HG03521 (cell line): Measurements from ENCODE around the gene SYNE2.

ENCODE experiments used
- ATAC-seq: cut with Tn5 transposase; IDR thresholded peaks from one replicate; pipeline ENCODE4 v1.9.1; 2021; ENCODE audit warnings: mild to moderate bottlenecking, moderate library complexity; ENCODE audit not compliant: unreplicated experiment

The SYNE2 gene

DNA sequence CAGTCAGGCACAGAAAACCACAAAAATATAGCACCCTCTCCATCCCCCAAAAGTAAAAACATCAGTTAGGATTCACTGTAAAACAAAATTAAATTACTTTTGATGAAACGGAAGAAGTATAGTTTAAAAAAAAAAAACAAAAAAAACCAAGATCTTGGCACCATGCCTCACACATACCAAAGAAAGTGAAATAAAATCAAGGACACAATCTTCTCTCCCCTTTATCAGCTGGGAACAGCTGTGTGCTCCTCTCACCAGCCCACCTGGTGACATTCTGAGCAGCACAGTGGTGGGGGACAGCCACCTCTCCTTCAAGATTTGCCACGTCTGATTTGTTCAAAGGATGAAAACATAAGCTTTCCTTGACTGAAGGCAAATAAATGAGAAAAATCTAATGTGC, 385.8 kb downstream of the SYNE2 start:
- ATAC-seq = no peak

DNA sequence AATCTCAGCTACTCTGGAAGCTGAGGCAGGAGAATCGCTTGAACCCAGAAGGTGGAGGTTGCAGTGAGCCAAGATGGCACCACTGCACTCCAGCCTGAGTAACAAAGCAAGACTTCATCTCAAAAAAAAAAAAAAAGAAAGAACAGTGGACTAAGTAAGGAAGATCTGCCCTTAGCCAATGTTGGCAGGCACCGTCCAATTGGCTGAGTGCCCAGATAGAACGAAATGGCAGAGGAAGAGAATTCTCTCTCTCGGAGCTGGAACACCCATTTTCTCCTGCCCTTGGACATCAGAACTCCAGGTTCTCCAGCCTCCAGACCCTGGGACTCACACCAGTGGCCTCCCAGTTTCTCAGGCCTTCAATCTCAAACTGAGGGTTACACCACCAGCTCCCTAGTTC, 391.5 kb downstream of the SYNE2 start:
- ATAC-seq = no peak

DNA sequence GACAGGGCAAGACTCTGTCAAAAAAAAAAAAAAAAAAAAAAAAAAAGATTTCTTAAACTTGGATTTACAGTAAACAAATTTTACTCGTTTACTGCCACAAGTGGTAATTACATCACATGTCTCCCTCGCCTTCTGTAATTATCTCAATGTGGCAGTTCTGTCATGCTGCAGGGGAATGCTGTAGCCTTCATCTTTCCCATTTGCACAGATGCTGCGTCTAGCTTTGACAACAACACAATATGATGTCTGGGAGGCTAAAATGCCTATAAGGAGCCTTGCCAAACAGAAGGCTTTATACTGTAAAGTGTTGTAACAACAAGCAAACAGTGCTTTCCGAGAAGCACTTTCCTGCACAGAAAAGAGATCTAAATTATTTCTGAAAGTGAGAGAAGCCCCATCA, 392.7 kb downstream of the SYNE2 start:
- ATAC-seq = no peak

DNA sequence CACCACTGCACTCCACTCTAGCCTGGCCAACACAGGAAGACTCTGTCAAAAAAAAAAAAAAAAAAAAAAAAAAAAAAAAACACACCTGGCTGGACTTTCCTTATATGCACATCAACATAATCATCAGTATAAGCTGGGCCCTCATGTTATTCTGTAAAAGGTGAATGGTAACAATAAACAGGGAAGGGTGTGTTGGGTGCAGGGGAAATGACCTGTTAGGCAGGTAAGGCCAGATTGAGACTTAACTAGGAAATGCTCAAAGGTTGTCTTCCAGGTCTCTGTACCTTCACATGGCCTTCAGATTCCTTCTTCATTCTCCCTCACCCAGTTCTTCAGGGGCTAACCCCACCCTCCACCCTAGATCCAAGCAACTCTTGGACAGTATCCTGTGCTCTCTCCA, 393.9 kb downstream of the SYNE2 start:
- ATAC-seq = no peak

DNA sequence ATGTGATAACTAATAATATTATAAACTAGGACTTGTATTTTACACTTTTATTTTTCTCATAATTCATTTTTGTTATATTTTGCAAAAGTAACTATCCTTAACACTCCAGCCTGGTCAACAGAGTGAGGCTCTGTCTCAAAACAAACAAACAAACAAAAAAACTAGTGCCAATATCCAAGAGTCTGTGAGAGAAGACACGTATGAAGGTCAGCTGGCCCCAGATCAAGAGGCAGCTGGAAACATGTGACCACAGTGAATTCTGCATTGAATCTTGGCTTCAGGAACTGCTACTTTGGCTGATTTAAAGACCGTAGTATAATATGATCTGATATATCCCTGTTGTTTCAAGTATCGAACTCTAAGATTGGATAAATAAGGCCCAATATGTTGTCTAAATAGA, 394.4 kb downstream of the SYNE2 start:
- no peak for ATAC-seq

DNA sequence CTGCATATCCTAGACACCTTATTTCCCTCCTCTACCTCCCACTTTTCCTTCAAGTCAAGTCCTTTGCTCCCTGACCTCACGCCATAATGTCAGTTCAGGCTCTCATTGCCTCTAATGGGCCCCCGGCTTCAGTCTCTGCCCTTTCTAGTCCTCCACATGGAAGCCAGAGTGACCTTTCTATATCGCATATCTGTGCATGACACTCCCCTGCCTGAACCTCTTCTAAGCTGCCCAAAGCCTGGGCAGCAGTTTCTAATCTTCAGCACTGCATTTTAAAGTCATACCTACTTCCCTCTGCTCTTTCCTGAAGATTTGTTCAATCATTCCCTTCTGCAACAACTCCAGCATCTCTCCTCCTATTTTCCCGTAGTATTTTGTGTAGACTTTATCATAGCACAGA, 395.9 kb downstream of the SYNE2 start:
- ATAC-seq = no peak

DNA sequence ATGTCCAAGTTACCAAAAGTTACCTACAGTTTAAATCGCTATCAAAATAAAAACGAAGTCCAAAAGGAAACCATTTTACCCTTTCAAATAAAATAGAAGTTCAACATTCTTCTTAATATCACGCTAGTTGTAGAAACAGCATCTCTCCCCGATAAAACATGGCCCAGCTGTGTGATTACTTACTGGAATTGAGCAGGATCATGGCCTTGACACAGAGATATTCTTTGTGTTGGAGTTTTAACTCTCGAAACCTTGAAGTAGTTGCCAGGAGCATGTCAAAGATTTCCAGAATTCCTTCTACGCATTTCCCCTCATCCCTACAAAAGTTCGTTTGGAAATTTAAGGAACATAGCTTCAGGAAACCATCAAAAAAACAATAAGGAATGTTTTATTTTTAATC, 396.6 kb downstream of the SYNE2 start:
- ATAC-seq = no peak

DNA sequence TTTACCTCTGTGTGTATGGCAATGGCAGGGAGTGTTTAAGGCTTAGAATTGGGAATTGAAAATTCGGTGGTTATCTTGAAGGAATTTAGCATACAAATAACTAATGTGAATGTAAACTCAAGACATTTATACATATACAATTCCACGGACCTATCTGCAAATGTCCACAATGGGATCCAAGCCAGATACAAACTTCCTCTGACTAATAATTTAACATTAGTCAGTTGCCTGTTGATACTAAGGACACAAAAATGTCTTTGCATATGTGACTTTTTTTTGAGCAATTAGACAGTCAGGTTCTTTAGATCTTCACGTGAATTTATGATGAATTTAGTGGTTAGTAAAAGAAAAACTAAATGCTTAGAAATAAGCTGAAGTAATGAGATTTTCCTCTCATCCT, 400.9 kb downstream of the SYNE2 start:
- no peak for ATAC-seq

DNA sequence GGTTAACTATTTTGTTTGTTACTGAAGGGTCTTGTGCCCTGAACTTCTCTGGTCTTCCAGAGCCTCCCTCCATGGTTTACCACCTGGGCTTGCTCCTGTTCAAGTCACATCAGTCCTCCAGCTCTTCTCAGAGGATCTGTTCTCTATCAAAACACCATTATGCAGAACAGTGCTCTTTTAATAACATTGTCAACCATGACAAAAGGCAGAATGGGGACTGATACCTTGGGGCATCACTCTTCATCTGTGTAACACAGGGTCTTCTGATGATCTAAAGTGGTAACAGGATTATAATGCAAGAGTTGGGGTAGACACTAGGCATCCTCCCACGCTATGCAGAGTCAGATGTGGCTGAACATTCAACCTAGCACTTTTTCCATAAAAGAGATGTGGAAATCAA, 403.0 kb downstream of the SYNE2 start:
- ATAC-seq = no peak

DNA sequence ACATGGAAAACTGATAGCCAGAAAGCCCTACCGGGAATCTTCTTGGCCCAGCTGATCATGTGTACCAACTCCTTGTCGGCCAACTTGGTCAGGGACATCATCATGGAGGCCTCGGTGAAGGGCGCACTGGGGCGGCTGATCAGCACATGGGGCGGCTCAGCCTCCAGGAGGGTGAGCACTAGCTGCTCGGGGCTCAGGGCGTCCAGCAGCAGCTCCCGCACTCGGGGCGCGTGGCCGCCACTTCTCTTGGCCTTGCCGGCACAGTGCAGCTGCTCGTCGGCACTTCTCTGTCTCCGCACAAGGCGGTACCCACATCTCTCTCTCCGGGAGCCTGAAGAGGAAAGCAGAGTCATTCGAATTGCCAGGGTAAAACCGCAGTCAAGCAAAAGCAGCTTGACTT, 407.6 kb downstream of the SYNE2 start:
- no peak for ATAC-seq

DNA sequence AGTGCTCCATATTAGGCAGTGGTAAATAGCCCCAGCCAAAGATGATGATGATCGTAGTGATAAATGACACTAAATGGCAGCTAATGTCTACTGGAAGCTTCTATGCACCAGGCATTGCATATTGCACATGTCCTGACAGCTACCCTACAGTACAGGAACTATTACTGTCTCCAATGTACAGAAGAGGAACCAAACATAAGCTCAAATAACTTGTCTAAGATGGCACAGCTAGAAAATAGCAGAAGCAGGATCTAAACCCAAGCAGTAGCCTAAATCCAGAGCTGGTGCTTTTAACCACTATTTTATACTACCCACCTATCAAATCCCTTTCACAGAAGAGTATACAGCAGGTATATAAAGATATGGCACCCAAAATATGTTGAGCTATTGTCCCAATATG, 412.4 kb downstream of the SYNE2 start:
- no peak for ATAC-seq

DNA sequence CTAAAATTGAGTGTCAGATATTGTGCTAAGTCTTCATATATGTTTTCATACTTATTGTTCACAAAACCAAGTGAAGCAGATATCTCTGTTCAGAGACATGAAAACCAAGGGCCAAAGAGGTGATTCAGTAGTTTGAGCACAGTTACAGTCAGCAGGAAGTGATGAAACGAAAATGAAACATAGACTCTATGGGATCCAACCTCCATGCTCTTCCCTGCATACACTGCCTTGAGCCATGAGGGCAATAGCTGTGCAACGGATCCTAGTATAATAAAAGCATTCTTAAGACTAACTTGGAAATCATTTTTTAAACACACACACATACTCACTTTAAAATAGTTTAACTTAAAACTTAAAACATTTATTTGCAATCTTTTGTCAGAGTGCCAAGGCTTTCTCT, 413.4 kb downstream of the SYNE2 start:
- no peak for ATAC-seq

DNA sequence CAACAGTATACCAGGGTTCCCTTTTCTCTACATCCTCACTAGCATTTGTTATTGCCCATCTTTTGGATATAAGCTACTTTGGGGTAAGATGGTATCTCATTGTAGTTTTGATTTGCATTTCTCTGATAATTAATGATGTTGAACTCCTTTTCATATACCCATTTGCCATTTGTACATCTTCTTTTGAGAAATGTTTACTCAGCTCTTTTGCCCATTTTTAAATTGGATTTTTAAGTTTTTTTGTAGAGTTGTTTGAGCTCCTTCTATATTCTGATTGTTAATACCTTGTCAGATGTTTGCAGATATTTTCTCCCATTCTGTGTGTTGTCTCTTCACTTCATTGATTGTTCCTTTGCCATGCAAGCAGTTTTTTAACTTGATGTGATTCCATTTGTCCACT, 419.2 kb downstream of the SYNE2 start:
- ATAC-seq = no peak
